CD4-positive, alpha-beta T cell treated with Interferon gamma for 1 hour (primary cell): ENCODE data around the gene CDH26.

Source experiments
- DNase-seq: peaks from one replicate; pipeline ENCODE4 v3.0.0-alpha.2; 2020

Gene CDH26

DNA sequence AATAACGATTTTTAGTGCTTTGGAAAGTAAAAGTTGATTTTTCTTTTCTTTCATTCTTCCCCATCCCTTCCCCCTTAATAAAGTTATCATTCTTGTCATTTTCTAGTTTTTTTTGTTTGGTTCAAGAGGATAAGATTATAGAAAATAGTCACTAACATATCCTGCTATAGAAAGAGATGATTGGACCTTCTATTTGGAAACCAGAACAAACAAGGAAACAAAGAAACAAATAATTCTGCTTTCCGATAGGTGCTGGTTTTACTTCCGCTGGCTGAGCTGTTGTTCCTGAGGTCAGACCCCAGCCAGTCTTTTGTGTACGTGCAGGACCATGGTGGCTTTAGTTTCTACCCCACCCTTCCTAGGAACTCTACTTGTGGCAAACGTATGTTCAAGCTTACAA is at the start of gene CDH26:
CDH26 (plus strand) TSS at position 301 of the 400 bp plus-strand sequence. CDS start 304 bp downstream, outside the sequence.
- no peak for DNase-seq

DNA sequence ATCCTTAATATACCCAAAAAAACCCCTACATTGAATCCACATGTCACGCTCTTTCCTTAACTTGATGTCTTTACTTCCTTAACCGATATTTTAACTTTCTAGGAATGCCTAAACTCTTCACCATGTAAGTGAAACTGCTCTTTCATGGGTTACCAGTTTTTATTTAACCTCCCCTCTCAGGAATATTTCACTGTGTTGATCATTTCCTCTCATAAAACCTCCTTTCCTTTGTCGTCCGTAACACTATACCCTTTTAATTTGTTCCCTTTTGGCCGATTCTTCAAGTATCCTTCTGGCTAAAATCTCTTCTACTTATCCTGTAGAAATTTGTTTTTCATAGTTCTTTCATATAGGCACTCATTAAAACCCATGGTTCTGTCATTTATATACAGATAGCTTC is 49.4 kb upstream of the CDH26 start:
- no peak for DNase-seq

DNA sequence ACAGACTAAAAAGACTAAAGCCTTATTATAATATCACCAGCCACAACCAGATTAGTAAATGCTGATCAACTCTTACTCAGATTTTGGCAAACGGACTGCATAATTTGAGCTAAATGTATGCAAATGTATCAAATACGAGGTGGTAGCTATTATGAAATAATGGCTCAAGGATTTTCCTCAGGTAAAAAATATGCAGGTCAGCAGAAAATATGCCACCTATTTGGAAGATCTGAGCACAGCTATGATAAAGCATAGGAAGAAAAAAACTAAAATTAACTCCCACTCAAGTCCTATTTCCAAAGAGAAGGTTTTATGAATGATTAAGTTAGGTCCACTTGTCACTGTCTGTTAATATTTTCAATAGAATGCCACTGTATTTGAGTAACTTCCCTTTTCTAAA is 47.2 kb upstream of the CDH26 start:
- DNase-seq = no peak

DNA sequence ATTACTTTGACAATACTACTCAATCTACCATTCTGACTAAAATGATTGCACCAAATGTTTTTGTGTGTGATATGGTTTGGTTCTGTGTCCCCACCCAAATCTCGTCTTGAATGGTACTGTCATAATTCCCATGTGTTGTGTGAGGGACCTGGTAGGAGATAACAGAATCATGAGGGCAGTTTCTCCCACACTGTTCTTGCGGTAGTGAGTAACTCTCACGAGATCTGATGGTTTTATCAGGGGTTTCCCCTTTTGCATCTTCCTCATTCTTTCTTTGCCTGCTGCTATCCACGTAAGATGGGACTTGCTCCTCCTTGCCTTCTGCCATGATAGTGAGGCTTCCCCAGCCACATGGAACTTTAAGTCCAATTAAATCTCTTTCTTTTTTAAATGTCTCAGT is 45.6 kb upstream of the CDH26 start:
- no peak for DNase-seq

DNA sequence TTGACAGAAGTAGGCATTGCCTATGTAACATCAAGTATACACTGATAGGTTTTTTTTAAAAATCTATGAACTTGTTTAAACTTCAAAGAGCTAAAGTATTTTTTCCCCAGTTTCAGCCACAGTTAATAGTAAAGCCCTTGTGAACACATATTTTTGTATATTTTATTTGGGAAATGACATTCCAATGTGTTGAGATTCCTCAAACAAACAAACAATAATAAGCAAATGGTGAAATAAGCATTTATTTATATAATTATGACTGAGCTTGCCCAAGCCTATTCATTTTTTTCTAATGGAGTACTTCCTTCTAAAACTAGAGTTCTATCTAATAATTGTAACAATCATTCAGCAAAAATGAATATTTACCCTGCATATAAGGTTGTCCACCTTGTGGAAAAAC is 37.3 kb upstream of the CDH26 start:
- no peak for DNase-seq

DNA sequence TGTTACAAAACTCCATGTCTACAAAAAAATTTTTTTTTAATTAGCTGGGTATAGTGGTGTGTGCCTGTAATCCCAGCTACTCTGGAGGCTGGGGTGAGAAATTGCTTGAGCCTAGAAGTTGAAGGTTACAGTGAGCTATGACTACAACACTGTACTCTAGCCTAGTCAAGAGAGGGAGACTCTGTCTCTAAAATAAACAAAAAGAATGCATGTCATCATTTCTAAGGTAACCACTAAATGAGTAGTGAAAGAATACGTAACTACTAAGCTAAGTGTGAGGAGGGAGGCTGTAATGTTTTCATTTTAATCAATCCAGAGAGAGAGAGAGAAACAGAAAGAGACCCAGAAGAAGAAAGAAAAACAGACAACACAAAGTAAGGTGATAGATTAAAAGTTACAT is 34.7 kb upstream of the CDH26 start:
- no peak for DNase-seq

DNA sequence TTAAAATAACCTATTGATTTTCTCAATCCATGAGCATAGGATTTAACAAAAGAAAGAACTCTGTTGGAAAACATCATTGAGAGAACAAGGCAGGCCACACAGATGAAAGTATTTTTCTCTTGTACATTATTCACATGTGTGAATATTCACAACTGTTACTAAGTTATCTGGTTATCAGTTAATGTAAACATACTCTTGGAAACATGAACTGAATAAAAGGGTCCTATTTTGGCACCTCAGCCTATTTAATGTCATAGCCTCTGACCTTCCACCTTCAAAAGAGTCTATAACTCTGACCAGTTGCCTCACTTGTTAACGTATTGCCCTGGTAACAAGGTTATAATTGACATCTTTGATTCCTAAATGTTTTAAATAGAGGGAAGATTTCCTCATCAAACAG is 32.9 kb upstream of the CDH26 start:
- no peak for DNase-seq

DNA sequence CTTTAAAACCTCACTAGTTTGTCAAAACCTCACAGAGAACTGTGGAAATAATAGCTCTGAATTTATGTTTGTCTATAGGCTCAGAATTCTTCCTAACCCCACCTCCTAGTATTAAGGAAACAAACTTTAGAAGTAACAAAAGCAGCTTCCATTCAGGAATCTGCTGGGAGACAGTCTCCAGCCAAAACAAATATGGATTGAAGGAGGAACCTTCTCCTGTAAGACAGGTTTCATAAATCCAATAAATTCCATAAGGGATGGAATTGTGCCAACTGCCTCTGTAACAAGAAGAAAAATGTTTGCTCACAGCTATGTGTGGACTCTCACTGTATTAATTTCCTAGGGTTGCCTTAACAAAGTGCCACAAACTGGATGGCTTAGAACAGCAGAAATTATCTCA is 32.3 kb upstream of the CDH26 start:
- DNase-seq = no peak

DNA sequence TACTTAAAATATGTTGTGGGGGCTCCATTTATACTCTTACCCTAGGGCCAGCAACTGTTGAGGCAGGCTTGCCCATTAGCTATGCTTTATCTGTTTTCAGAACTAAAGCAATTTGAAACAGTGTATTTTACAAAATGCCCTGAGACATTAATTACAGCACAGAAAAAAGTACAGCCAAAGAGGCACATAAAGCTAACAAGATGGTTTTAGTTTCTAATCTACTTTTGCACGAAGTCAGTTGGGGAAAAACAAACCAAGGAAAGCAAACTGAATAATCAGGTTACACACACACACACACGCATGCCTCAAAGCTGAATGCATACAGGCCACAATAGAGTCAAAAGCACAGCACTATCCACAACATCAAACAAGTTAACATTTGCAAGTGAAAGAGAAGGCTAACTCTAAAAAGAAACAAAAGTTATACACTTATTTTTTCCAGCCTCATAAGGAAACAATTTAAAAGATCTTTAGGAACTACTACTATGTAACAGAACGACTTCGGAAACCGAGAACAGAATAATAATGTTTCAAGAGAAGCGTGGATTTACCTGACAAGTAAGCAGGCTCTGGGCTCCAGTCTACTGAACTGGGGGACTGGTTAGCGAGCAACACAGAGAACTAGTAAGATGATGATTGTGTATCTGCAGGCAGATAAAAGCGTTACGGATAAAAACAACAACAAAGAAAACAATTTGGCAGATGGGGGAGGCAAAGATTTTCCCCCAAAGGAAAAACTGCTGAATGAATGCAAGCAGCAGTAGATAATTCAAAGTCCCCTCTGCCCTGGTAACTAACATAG is 26.5 kb upstream of the CDH26 start:
- no peak for DNase-seq

DNA sequence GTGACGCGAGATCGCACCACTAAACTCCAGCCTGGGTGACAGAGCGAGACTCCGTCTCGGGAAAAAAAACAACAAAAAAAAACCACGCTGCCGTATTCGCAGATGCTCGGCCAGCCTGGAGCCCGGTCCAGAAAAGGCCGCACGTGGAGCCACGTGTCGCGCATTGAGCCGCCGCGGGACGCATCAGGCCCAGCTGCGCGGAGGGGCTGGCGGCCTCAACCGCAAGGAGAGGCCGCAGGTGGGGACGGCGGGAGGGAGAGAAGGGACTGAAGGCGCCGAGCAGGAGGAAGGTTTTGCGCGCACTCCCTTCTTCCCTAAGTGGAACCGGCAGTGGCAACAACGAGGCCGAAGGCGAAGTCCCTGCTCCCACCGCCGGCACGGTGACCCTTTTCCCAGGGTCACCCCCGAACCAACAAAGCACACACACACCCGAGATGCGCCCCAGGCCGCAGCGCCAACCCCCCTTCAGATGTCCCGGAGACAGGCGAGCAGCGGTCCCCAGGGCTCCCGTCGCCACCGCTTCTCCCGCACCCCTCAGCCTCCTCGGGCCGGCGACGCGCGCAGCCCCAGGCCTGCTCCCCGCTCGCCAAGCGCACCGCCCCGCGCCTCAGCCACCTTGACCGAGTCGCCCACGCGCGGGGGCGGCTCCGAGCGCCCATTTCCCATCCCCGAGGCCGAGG is 25.5 kb upstream of the CDH26 start:
- no peak for DNase-seq

DNA sequence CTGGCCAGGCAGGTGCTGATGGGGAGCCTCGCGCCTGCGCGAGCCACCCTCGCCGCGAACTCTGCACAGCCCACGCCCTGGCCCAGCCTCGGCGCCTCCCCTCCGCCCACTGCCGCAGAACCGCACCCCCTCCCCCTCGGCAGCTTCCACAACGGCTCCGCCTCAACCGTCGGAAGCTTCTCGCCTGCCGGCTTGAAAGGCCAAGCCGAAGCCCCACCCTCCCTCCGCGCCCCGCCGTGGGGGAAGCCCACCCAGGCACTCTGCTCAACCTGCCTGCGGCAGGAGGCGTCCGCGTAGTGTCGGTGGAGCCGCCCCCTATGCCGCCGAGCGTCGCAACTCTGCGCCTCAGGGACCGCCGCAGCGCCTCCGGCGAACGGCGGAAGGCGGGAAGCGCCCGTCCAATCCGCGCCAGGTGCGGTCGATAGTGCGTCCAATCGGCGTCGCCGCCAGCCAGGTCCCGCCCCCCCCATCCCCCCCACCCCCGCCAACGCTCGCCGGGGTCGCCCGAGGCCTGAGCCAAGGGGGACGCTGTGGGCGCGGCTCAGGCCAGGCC is 24.9 kb upstream of the CDH26 start, which contains the start of gene SYCP2:
SYCP2 (minus strand) TSS at position 342 of the 553 bp plus-strand sequence. CDS start 11,224 bp downstream, outside the sequence.
- peak; percentile 73 for DNase-seq

DNA sequence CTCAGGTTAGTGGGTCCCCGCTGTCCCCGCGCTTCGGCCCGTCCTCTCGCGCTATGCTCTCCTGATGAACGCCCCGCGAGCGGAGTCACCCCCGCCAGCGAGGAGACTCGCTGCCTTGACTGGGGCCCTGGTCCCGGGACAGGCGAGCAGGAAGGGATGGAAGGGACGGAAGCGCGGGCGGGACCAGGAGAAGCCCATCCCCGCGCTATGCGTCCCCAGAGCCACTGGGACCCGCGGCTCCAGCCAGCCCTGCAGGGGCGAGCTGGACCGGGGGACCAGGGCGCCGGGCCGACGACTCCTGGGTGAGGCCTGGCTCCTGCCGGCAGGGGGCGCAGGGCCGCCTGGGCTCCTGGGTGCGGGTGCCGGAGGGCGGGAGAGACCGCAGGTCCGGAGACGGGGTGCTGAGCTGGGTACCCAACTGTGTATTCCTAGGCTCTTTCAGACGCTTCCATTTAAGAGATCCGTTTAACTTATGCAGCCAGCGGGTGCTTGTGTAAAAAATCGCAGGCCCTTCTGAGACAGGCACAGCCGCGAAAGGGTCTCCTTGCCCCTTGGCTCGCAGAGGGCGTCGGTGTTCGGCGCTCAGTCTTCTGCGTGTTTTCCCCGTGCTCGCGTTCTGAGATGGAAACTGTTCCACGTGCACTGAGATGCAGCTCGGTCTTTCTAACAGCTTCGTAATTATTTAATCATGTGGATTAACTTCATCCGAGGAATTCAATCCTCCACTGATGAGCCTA is 24.2 kb upstream of the CDH26 start:
- DNase-seq = peak; percentile 74

DNA sequence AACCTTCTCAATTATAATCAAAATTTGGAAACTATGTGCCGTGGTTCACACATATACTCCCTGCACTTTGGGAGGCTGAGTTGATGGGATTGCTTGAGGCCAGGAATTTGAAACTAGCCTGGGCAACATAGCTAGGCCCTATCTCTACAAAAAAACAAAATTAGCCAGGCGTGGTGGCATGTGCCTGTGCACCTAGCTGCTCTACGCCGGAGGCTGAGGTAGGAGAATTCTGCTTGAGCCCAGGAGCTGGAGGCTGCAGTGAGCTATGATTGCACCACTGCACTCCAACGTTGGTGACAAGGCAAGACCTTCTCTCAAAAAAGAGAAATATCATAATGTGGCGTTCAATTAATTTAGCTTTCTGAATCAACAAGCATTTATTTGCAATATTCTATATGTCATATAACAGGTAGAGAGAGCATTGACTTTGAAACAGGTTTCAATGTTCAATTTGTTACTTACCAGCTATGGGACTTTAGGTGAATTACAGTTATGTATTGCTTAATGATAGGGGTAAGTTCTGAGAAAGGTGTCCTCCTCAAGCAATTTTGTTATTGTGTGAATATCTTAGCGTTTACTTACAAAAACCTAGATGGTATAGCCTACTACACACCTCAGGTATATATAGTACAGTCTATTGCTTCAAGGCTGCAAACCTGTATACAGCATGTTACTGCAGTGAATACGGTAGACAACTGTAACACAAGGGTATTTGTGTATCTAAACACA is 22.6 kb upstream of the CDH26 start:
- DNase-seq = no peak

DNA sequence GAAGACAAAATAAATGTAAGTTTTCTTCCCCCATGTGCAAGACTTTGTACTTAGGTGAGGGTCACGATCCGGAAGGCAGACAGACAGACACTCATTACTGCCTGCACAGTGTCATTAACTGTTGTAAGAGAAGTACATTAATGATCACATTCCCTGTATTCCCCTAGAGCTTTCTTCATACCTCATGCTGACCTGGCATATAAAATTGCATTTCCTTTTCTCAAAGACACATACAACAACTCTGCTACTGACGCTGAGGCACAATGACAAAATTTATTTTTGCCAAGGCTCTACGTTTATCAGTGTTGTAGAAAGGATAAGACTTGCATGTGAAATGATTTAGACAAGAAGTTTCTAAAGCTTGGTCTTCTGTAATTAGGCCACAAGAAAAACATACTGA is 21.8 kb upstream of the CDH26 start:
- no peak for DNase-seq

DNA sequence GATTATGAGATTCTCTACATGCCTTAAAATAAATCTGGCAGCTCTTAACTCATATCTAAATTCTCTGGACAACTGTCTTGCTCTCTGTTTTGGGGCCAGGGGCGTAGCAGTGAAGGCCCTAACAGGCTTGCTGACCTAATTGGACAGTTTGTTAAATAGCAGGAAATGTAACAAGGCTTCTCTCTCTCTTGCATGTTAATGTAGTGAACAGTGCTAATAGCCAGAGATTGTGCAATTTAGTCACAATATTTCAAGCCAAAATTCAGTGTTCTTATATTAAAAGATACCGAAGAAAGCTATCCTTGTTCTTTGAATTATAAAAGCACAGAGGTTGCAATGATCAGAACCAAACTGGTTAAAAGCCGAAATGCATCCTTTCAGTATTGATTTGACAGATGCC is 21.1 kb upstream of the CDH26 start:
- no peak for DNase-seq

DNA sequence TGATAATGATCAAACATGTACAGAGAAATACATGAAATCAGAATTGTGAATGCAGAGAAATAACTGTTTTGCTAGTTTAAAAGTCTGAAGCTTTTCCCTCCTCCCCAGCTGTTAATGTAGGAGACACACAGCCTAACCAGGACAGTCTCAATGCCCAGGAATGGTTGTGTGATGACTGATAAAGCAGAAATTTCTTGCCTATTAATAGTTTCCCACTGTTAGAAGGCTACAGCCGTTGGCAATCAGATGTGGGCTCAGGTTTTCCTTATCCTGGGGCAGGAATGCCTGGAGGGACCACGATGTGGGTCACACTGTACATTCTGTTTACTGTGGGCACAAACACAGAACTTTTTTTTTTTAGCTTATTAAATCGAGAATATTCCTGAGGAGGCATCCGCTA is 20.0 kb upstream of the CDH26 start:
- no peak for DNase-seq

DNA sequence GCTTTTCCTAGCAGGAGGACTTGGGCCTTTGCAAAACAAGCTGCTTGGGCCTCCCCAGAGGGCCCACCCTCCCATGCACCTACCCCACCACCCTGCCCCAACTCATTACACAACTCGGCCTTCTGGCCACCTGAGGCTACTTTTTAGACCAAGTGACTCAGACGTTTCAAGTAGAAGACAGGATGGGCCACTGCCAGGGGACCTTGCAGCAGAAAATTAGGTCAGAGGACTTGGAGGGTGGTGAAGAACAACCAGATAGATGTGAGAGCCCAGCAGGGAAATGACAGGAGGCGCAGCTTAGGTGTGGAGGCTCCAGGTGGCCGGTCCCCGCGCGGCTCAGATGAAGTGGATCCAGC is 19.5 kb upstream of the CDH26 start:
- no peak for DNase-seq

DNA sequence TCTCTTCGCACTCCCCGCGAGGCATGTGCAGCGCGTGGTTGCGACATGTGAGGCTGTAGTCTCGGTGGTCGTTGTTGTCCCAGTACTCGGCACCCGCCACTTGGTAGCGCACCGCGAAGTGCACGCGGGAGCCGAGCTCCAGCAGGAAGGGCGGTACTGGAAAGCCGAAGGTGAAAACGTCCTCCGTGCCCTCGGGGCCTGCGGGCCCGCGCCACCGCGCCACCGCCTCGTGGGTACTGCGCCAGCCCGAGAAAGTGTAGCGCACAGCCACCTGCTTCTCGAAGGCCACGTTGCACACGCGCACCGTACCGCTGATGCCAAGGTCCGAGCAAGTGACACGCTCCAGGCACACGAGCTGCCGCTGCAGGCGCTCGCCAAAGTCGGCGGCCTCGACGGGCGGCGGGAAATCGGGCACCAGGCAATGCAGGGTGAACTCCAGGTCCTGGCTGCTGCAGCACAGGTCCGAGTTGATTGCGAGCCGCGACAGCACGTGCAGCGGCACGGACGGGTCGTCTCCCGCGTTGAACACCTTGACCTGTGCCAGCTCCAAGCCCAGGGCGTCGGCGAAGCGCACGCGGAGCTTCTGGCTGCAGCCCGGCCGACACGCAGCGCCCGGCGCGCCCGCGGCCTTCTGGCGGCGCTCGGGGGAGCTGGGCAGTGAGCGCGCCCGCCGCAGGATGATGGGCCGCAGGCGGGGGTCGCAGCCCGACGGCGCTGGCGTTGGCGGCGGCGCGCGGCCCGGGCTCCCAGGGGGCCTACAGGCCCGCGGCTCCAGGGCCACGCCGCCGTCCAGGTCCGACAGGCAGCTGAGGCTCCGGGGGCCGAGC is 19.0 kb upstream of the CDH26 start:
- DNase-seq = no peak

DNA sequence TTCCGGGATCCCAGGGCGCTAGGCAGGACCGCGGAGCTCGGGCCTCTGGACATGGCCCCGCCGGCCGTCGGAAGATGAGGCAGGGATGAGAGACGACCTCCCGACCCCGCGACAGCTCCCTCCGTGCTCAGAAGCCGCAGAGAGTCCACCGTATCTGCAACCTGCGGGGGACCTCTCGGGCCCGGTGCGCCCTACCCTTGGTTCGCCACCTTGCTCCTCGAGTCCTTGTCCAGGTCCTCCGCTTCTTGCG is 18.4 kb upstream of the CDH26 start:
- no peak for DNase-seq

DNA sequence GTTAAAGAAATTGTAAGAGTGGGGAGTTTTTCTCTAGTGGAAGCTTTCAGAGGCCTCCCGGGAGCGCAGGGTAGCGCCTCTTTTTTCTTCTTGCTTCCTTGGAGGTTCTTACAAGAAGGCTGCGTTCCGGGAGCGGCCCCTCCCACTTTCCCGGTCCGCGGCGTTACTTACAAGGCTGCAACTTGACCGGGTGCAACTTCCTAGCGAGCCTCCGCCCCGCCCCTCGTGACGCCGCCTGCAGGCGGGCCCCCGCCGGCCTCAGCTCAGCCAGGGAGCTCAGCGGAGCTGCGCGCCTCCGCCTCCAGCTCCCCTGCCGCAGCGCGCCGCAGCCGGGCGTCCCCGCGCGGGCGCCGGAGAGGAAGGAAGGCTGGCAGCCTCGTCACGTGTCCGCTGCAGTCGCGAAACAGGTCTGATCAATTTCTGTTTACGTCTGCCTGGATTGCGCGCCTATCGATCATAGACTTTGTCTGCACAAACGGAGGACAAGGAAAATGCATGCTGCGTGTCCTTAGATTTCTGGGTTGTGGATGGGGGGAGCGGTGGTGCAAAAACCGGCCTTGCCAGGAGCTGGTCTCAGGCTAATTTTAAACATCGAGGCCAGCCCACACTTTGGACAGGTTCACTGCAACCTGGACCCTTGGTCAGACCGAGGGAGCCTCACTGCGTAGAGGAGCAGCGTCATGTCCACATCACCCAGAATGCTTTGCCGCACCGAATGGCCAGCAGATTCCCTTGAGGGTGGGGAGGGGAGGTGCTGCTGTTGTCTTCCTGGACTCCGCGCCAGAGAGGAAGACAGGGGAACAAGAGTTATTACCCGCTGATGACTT is 17.9 kb upstream of the CDH26 start, which contains the start of the genes FAM217B and PPP1R3D:
FAM217B (plus strand) TSS at position 261 of the 827 bp plus-strand sequence. CDS start 3,555 bp downstream, outside the sequence.
PPP1R3D (minus strand) TSS at position 177 of the 827 bp plus-strand sequence. CDS start 374 bp downstream, outside the sequence.
- DNase-seq = peak; percentile 88

DNA sequence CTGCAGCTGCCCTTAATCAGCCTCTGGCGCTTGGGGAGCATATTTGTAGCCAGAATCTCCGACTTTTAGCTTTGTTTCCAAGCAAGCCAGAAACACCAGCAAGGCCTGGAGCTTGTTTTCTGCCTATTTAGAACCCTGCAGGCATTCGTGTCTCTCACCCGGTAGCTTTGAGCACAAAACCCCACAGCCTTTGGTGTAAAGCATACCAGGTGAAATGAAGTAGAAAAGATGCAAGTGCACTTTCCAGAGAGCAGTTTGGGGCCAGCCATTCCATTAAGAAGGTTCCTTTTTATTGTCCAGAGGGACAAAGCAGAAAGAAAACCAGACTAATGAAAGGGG is 17.3 kb upstream of the CDH26 start:
- no peak for DNase-seq
